Keratinocyte (primary cell): Measurements from ENCODE around the gene GPR183. TPM values are rescaled to one million over a fixed set of nuclear protein-coding genes. Genes with fewer than 3 reads are reported as not detected.

ENCODE experiments used
- DNase-seq: peaks from one replicate; pipeline ENCODE4 v3.0.0-alpha.2; 2011; ENCODE audit warnings: low read depth, missing footprints, low spot score
- FAIRE-seq: peaks from 2 replicates; lab custom pipeline; 2011; peaks lifted over from hg19 to GRCh38; lab: Jason Lieb, UNC
- H2AFZ ChIP-seq: 2 replicates; pipeline ENCODE4 v1.6.0; 2012; ENCODE audit warnings: low read length, control low read depth, inconsistent platforms; ENCODE audit not compliant: control insufficient read depth
- H3K27ac ChIP-seq: 2 replicates; pipeline ENCODE4 v1.5.1; 2011; ENCODE audit warnings: low read length; ENCODE audit not compliant: control insufficient read depth, insufficient read depth
- H3K27me3 ChIP-seq: 3 replicates; pipeline ENCODE4 v1.6.0; 2011; ENCODE audit warnings: low read length; ENCODE audit not compliant: control insufficient read depth, insufficient read depth; ENCODE audit errors: extremely low read depth
- H3K36me3 ChIP-seq, 2 experiments: 2 replicates in 1 of 2; 3 replicates in 1 of 2; pipeline ENCODE4 v1.5.1; 2011; ENCODE audit warnings: low read length in 2 of 2, mild to moderate bottlenecking in 1 of 2; ENCODE audit not compliant: control insufficient read depth in 2 of 2, insufficient read depth in 2 of 2; ENCODE audit errors: extremely low read depth in 1 of 2
- H3K4me1 ChIP-seq: 3 replicates; pipeline ENCODE4 v1.5.1; 2011; ENCODE audit warnings: low read length; ENCODE audit not compliant: control insufficient read depth, insufficient read depth; ENCODE audit errors: extremely low read depth
- H3K4me2 ChIP-seq: 3 replicates; pipeline ENCODE4 v1.6.0; 2011; ENCODE audit warnings: low read depth, low read length; ENCODE audit not compliant: control insufficient read depth, insufficient read depth; ENCODE audit errors: extremely low read depth
- H3K4me3 ChIP-seq, 3 experiments: fragments of 200-600 bp in 1 of 3; sonication (generic) in 1 of 3; 2 replicates in 2 of 3; 3 replicates in 1 of 3; pipeline ENCODE4 v1.5.1; 2011 to 2016; ENCODE audit warnings: low read length in 3 of 3, mild to moderate bottlenecking in 3 of 3, control low read depth in 2 of 3, inconsistent platforms in 1 of 3, low read depth in 1 of 3, mixed read lengths in 1 of 3, mixed run types in 1 of 3, moderate library complexity in 1 of 3; ENCODE audit not compliant: control insufficient read depth in 2 of 3, insufficient read depth in 2 of 3; ENCODE audit errors: extremely low read depth in 1 of 3
- H3K79me2 ChIP-seq: 2 replicates; pipeline ENCODE4 v1.6.0; 2012; ENCODE audit warnings: low read length; ENCODE audit not compliant: control insufficient read depth, insufficient read depth
- H3K9ac ChIP-seq: 3 replicates; pipeline ENCODE4 v1.6.0; 2011; ENCODE audit warnings: low read length; ENCODE audit not compliant: control insufficient read depth, insufficient read depth; ENCODE audit errors: extremely low read depth
- H3K9me1 ChIP-seq: 3 replicates; pipeline ENCODE4 v1.6.0; 2011; ENCODE audit warnings: low read length; ENCODE audit not compliant: control insufficient read depth, insufficient read depth; ENCODE audit errors: extremely low read depth
- H3K9me3 ChIP-seq: 2 replicates; pipeline ENCODE4 v1.5.1; 2012; ENCODE audit warnings: low read depth, low read length; ENCODE audit not compliant: control insufficient read depth
- H4K20me1 ChIP-seq: 3 replicates; pipeline ENCODE4 v1.6.0; 2011; ENCODE audit warnings: low read length; ENCODE audit not compliant: control insufficient read depth, insufficient read depth; ENCODE audit errors: extremely low read depth
- CTCF ChIP-seq, 3 experiments: IDR thresholded peaks in 1 of 3; conservative IDR thresholded peaks in 1 of 3; optimal IDR thresholded peaks in 1 of 3; 2 replicates in 2 of 3; 3 replicates in 1 of 3; pipeline versions ENCODE3 to v1.5.1; 2011; ENCODE audit warnings: low read length in 3 of 3, mild to moderate bottlenecking in 3 of 3, moderate library complexity in 2 of 3, control low read depth in 1 of 3, inconsistent platforms in 1 of 3; ENCODE audit not compliant: insufficient read depth in 2 of 3; ENCODE audit errors: extremely low read depth in 1 of 3
- EZH2 ChIP-seq: IDR thresholded peaks from one replicate; pipeline ENCODE4 v1.6.1; 2012; ENCODE audit warnings: inconsistent platforms, mild to moderate bottlenecking, low read length, moderate library complexity
- dilution Hi-C: fragments of 300-500 bp; cut with MboI; formaldehyde crosslinking; loops from one replicate; pipeline ENCODE4 v1.7.0; 2020; ENCODE audit warnings: low sequenced_read_pairs; ENCODE audit not compliant: extremely low pct_ligation_motif_present
- polyA plus RNA-seq, 5 experiments: library from polyadenylated mRNA; depleted of rRNA in 3 of 5; stranded (reverse) in 3 of 5; stranded (forward) in 1 of 5; unstranded in 1 of 5; fragments of >200 nt; gene quantifications; 1 replicate in 1 of 5; 2 replicates in 3 of 5; 3 replicates in 1 of 5; pipeline versions ENCODE4 v1.2.1 to v1.2.3, GENCODE V29; 2011 to 2012; ENCODE audit warnings: missing spikeins in 2 of 5, low read depth in 1 of 5, low replicate concordance in 1 of 5

The GPR183 gene
- polyA plus RNA-seq, 1 donor (not counting 4 experiments of a cell fraction or from before 2014, with no cell fraction given) = not detected

DNA sequence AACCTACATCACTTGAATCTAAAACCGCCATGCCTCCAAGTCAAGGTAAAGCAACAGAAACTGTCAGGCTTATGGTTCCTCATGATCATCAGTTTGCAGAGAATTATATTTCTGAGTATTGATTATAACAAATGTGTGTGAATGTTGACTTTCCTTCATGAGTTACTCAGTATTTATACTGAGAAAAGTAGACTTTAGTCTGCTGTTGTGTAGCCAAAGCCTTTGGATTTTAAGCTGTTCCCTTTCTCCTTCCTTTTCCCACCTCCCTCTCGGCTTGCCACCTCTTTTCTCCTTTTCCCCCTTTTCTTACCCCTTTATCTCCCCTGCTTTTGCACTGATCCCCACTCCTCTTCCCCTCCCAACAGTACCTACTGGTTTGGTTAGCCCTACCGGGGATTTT is 28.4 kb downstream of the GPR183 start:
- H3K36me3 ChIP-seq = peaks cover 0 to 8% of the 10 kb centered on the region in 2 experiments
- dilution Hi-C loops = no loop called here
- H2AFZ ChIP-seq = no peak overlapping the region
- no peak for FAIRE-seq
- TF ChIP-seq CTCF (optimal IDR thresholded peaks at IDR 0.05 in 1 of 3, IDR thresholded peaks at IDR 0.05 in 1 of 3, conservative IDR thresholded peaks at IDR 0.05 in 1 of 3; ENCODE audit: extremely low read depth in 1 of 3, insufficient read depth in 2 of 3, low read length in 3 of 3) (no peak), EZH2 (no peak)
- H3K9ac ChIP-seq = no peak overlapping the region
- DNase-seq = no peak
- no peak overlapping the region for H3K27ac ChIP-seq
- H3K9me1 ChIP-seq = no peaks in the 10 kb centered on the region
- H3K27me3 ChIP-seq = no peaks in the 10 kb centered on the region
- H3K4me1 ChIP-seq = no peaks in the 10 kb centered on the region
- no peaks in the 10 kb centered on the region for H3K9me3 ChIP-seq
- no peak overlapping the region for H3K4me3 ChIP-seq
- no peaks in the 10 kb centered on the region for H3K79me2 ChIP-seq
- no peak overlapping the region for H3K4me2 ChIP-seq
- H4K20me1 ChIP-seq = no peaks in the 10 kb centered on the region

DNA sequence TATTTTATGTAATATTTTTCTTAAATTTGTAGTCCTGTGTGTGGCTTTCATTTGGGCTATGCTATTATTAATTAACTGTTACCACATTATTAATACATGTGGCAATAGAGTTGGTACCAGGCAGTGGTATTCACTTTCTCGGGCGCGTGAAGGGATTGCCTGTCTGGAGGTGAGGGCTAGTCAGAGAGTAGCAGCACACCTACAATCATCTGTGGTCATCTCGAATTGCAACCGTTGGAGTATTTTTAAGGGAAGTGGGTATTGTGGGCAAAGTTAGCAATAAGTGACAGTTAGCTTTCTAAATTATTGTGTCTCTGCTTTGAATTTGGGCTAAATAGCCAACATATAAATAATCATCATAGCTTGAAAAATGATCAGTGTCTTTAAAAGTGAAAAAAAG is 29.0 kb downstream of the GPR183 start:
- H3K4me2 ChIP-seq = no peak overlapping the region

More for the DNA sequence above, 29.0 kb downstream of the GPR183 start:
- H2AFZ ChIP-seq = no peak overlapping the region
- H3K9me3 ChIP-seq = no peaks in the 10 kb centered on the region
- H3K9ac ChIP-seq = no peak overlapping the region
- DNase-seq (no peak), FAIRE-seq (no peak)
- H3K4me1 ChIP-seq = no peaks in the 10 kb centered on the region
- H3K4me3 ChIP-seq = no peak overlapping the region
- H3K79me2 ChIP-seq = no peaks in the 10 kb centered on the region
- peaks cover 0 to 8% of the 10 kb centered on the region in 2 experiments for H3K36me3 ChIP-seq
- TF ChIP-seq EZH2 = no peak
- no peak for TF ChIP-seq CTCF (optimal IDR thresholded peaks at IDR 0.05 in 1 of 3, IDR thresholded peaks at IDR 0.05 in 1 of 3, conservative IDR thresholded peaks at IDR 0.05 in 1 of 3; ENCODE audit: extremely low read depth in 1 of 3, insufficient read depth in 2 of 3, low read length in 3 of 3)
- dilution Hi-C loops = no loop called here
- no peaks in the 10 kb centered on the region for H3K27me3 ChIP-seq
- no peak overlapping the region for H3K27ac ChIP-seq
- no peaks in the 10 kb centered on the region for H3K9me1 ChIP-seq
- no peaks in the 10 kb centered on the region for H4K20me1 ChIP-seq
